Loucy (cell line): ENCODE results near the gene CAMSAP1.

Source experiments
- CTCF ChIP-seq: fragments of 200-600 bp; sonication (generic); conservative IDR thresholded peaks from 2 replicates; pipeline ENCODE4 v1.5.1; 2014; ENCODE audit warnings: mild to moderate bottlenecking, antibody characterized with exemption, low read length
- EZH2phosphoT487 ChIP-seq: fragments of 200-600 bp; IDR thresholded peaks from 2 replicates; pipeline ENCODE4 v1.6.1; 2018; ENCODE audit warnings: antibody characterized with exemption, mild to moderate bottlenecking, moderate library complexity, borderline replicate concordance

GRCh38 chr9:135876936-135877335, 30.4 kb downstream of the CAMSAP1 start:
- TF ChIP-seq CTCF (no peak), EZH2phosphoT487 (no peak)
